HepG2 (cell line): ENCODE results near the gene COL9A3. TPM values are rescaled to one million over a fixed set of nuclear protein-coding genes. Genes with fewer than 3 reads are reported as not detected.

Source experiments
- GLMP ChIP-seq: sonication (generic); formaldehyde crosslinking; IDR thresholded peaks from 2 replicates; pipeline ENCODE4 v1.9.0; 2021; ENCODE audit warnings: missing genetic modification reagents, mild to moderate bottlenecking, borderline replicate concordance
- NR2C2 ChIP-seq: sonication (generic); formaldehyde crosslinking; IDR thresholded peaks from 2 replicates; pipeline ENCODE4 v1.4.0; 2020; ENCODE audit warnings: missing genetic modification reagents, mild to moderate bottlenecking, moderate library complexity, borderline replicate concordance
- PRPF4 ChIP-seq: fragments of 200-400 bp; formaldehyde crosslinking; IDR thresholded peaks from 2 replicates; pipeline ENCODE4 v1.6.1; 2016; ENCODE audit warnings: low read length, low read depth; ENCODE audit not compliant: poor library complexity, severe bottlenecking
- SP2 ChIP-seq: sonication (generic); formaldehyde crosslinking; IDR thresholded peaks from 2 replicates; pipeline ENCODE4 v1.5.1; 2020; ENCODE audit warnings: mild to moderate bottlenecking, missing genetic modification reagents
- ZNF776 ChIP-seq: sonication (generic); formaldehyde crosslinking; IDR thresholded peaks from 2 replicates; pipeline ENCODE4 v1.4.0; 2020; ENCODE audit warnings: mild to moderate bottlenecking, missing genetic modification reagents
- ZZZ3 ChIP-seq: sonication (generic); formaldehyde crosslinking; IDR thresholded peaks from 2 replicates; pipeline ENCODE4 v1.4.0; 2020; ENCODE audit warnings: missing genetic modification reagents, mild to moderate bottlenecking, borderline replicate concordance
- polyA plus RNA-seq, 8 experiments: library from polyadenylated mRNA; depleted of rRNA in 3 of 8; stranded (reverse) in 7 of 8; unstranded in 1 of 8; fragments of >200 nt; fragmentation: Illumina TruSeq in 4 of 8; extraction: Trizol in 4 of 8; gene quantifications; 2 replicates each; pipeline versions ENCODE4 v1.2.1 to v1.2.3, GENCODE V29; 2011 to 2016; ENCODE audit warnings: low read depth in 4 of 8, missing spikeins in 1 of 8, mixed read lengths in 1 of 8; ENCODE audit not compliant: insufficient read depth in 1 of 8
- total RNA-seq, 5 experiments: library from RNA; depleted of rRNA; stranded (reverse); fragments of >200 nt; fragmentation: Illumina TruSeq; extraction: Trizol; gene quantifications; 2 replicates each; pipeline ENCODE4 v1.2.3, GENCODE V29; 2016; ENCODE audit warnings: low read depth in 1 of 5
- TF ChIP-seq, protein P1 (sequence below), 2 experiments: sonication (generic) in 1 of 2; formaldehyde crosslinking in 1 of 2; IDR thresholded peaks; 2 replicates each; pipeline versions ENCODE4 v1.6.1 to v1.9.0; 2014 to 2022; ENCODE audit warnings: antibody characterized with exemption in 1 of 2, borderline replicate concordance in 1 of 2, inconsistent platforms in 1 of 2, low read depth in 1 of 2, missing genetic modification reagents in 1 of 2
- TF ChIP-seq, protein P2 (sequence below): sonication (generic); formaldehyde crosslinking; IDR thresholded peaks from 2 replicates; pipeline ENCODE4 v1.5.0; 2020; ENCODE audit warnings: mild to moderate bottlenecking, missing genetic modification reagents, borderline replicate concordance
- TF ChIP-seq, protein P3 (sequence below): sonication (generic); formaldehyde crosslinking; IDR thresholded peaks from 2 replicates; pipeline ENCODE4 v1.5.0; 2020; ENCODE audit warnings: mild to moderate bottlenecking, missing genetic modification reagents

COL9A3 gene
- total and polyA plus RNA-seq, 2 of the 13 experiments (the other 11 are each of a cell fraction or from before 2014, with no cell fraction given): 155 to 204 TPM

DNA sequence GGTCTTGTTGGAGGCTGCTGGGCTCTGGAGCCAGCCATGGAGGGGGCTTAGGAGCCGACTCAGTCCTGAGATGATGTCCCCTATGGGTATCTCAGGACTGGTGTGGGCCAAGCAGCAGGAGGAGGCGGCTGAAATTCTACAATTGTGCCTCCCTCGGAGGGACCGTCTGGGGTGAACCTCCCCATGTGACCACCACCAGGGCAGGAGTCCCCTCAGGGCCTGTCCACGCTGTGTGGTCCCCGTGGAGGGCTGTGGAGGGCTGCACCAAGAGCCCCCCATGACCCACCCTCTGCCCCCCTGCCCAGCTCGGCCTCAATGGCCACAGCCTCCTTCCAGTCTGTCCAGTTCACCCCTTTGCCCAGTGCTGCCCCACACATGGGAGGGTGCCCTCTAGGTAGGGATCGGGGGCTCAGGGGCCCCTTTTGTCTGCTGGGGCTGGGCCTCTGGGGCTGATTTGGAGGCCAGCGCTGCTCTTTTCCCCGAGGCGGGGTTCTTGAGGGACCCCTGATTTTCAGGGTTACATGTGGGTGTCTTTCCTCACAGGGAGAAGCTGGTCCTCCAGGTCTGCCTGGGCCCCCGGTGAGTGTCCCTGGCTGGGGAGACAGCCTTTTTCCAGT, 1.2 kb downstream of the COL9A3 start (continued):
- TF ChIP-seq, protein P1, sequence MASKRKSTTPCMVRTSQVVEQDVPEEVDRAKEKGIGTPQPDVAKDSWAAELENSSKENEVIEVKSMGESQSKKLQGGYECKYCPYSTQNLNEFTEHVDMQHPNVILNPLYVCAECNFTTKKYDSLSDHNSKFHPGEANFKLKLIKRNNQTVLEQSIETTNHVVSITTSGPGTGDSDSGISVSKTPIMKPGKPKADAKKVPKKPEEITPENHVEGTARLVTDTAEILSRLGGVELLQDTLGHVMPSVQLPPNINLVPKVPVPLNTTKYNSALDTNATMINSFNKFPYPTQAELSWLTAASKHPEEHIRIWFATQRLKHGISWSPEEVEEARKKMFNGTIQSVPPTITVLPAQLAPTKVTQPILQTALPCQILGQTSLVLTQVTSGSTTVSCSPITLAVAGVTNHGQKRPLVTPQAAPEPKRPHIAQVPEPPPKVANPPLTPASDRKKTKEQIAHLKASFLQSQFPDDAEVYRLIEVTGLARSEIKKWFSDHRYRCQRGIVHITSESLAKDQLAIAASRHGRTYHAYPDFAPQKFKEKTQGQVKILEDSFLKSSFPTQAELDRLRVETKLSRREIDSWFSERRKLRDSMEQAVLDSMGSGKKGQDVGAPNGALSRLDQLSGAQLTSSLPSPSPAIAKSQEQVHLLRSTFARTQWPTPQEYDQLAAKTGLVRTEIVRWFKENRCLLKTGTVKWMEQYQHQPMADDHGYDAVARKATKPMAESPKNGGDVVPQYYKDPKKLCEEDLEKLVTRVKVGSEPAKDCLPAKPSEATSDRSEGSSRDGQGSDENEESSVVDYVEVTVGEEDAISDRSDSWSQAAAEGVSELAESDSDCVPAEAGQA (IDR thresholded peaks at IDR 0.05; ENCODE audit: low read depth): no peak
- TF ChIP-seq, protein P1 (CRISPR knock-in tag; IDR thresholded peaks at IDR 0.05; ENCODE audit: borderline replicate concordance): no peak
- no peak for TF ChIP-seq PRPF4
- 0 out of 2 replicates have a peak, but pooled peaks have one; percentile 8 for TF ChIP-seq ZNF776 (CRISPR knock-in tag)
- TF ChIP-seq, protein P2, sequence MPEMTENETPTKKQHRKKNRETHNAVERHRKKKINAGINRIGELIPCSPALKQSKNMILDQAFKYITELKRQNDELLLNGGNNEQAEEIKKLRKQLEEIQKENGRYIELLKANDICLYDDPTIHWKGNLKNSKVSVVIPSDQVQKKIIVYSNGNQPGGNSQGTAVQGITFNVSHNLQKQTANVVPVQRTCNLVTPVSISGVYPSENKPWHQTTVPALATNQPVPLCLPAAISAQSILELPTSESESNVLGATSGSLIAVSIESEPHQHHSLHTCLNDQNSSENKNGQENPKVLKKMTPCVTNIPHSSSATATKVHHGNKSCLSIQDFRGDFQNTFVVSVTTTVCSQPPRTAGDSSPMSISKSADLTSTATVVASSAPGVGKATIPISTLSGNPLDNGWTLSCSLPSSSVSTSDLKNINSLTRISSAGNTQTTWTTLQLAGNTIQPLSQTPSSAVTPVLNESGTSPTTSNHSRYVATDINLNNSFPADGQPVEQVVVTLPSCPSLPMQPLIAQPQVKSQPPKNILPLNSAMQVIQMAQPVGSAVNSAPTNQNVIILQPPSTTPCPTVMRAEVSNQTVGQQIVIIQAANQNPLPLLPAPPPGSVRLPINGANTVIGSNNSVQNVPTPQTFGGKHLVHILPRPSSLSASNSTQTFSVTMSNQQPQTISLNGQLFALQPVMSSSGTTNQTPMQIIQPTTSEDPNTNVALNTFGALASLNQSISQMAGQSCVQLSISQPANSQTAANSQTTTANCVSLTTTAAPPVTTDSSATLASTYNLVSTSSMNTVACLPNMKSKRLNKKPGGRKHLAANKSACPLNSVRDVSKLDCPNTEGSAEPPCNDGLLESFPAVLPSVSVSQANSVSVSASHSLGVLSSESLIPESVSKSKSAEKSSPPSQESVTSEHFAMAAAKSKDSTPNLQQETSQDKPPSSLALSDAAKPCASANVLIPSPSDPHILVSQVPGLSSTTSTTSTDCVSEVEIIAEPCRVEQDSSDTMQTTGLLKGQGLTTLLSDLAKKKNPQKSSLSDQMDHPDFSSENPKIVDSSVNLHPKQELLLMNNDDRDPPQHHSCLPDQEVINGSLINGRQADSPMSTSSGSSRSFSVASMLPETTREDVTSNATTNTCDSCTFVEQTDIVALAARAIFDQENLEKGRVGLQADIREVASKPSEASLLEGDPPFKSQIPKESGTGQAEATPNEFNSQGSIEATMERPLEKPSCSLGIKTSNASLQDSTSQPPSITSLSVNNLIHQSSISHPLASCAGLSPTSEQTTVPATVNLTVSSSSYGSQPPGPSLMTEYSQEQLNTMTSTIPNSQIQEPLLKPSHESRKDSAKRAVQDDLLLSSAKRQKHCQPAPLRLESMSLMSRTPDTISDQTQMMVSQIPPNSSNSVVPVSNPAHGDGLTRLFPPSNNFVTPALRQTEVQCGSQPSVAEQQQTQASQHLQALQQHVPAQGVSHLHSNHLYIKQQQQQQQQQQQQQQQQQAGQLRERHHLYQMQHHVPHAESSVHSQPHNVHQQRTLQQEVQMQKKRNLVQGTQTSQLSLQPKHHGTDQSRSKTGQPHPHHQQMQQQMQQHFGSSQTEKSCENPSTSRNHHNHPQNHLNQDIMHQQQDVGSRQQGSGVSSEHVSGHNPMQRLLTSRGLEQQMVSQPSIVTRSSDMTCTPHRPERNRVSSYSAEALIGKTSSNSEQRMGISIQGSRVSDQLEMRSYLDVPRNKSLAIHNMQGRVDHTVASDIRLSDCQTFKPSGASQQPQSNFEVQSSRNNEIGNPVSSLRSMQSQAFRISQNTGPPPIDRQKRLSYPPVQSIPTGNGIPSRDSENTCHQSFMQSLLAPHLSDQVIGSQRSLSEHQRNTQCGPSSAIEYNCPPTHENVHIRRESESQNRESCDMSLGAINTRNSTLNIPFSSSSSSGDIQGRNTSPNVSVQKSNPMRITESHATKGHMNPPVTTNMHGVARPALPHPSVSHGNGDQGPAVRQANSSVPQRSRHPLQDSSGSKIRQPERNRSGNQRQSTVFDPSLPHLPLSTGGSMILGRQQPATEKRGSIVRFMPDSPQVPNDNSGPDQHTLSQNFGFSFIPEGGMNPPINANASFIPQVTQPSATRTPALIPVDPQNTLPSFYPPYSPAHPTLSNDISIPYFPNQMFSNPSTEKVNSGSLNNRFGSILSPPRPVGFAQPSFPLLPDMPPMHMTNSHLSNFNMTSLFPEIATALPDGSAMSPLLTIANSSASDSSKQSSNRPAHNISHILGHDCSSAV: no peak
- TF ChIP-seq SP2: no peak
- TF ChIP-seq, protein P3, sequence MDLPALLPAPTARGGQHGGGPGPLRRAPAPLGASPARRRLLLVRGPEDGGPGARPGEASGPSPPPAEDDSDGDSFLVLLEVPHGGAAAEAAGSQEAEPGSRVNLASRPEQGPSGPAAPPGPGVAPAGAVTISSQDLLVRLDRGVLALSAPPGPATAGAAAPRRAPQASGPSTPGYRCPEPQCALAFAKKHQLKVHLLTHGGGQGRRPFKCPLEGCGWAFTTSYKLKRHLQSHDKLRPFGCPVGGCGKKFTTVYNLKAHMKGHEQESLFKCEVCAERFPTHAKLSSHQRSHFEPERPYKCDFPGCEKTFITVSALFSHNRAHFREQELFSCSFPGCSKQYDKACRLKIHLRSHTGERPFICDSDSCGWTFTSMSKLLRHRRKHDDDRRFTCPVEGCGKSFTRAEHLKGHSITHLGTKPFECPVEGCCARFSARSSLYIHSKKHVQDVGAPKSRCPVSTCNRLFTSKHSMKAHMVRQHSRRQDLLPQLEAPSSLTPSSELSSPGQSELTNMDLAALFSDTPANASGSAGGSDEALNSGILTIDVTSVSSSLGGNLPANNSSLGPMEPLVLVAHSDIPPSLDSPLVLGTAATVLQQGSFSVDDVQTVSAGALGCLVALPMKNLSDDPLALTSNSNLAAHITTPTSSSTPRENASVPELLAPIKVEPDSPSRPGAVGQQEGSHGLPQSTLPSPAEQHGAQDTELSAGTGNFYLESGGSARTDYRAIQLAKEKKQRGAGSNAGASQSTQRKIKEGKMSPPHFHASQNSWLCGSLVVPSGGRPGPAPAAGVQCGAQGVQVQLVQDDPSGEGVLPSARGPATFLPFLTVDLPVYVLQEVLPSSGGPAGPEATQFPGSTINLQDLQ (CRISPR knock-in tag): no peak
- no peak for TF ChIP-seq GLMP (CRISPR knock-in tag)
- no peak for TF ChIP-seq NR2C2 (CRISPR knock-in tag)
- no peak for TF ChIP-seq ZZZ3 (CRISPR knock-in tag)
